ENCODE data around the gene RFTN1. TPM values are rescaled to one million over a fixed set of nuclear protein-coding genes. Genes with fewer than 3 reads are reported as not detected.

RFTN1 gene
- total and polyA plus RNA-seq, 2 donors (not counting 3 experiments of a cell fraction or from before 2014, with no cell fraction given) = 40.3 to 43.3 TPM

- no peak for FAIRE-seq
- CTCF ChIA-PET = interaction anchor here (0.8 to 4.4 kb wide), 3 partner anchors 250 to 259 kb away, joined by 3 to 27 read pairs (median 3); no protein-coding TSS in a partner anchor
Measured at GRCh38 chr3:16545413-16546185, 32.1 kb upstream of the RFTN1 start.

More at GRCh38 chr3:16545413-16546185, 32.1 kb upstream of the RFTN1 start:
- Histone ChIP-seq H3K9ac (replicated peaks; ENCODE audit: extremely low read depth, insufficient read depth, low read length) (no peak overlapping the region), H3K4me1 (ENCODE audit: control insufficient read depth, extremely low read depth, insufficient read depth, low read length) (peaks cover 5% of the 10 kb centered on the region), H3K79me2 (ENCODE audit: control insufficient read depth, insufficient read depth, low read length) (no peaks in the 10 kb centered on the region), H4K20me1 (replicated peaks; ENCODE audit: control insufficient read depth, extremely low read depth, insufficient read depth, low read length) (no peaks in the 10 kb centered on the region), H3K4me2 (ENCODE audit: insufficient read depth, low read length) (no peak overlapping the region), H3K4me3 (replicated peaks in 1 of 3; ENCODE audit: insufficient read depth in 1 of 3, low read depth in 1 of 3, low read length in 3 of 3) (no peak overlapping the region), H3K36me3 (ENCODE audit: control insufficient read depth in 2 of 2, extremely low read depth in 1 of 2, insufficient read depth in 2 of 2, low read length in 2 of 2) (no peaks in the 10 kb centered on the region), H3K27me3 (ENCODE audit: control insufficient read depth in 2 of 2, insufficient read depth in 2 of 2, low read length in 2 of 2) (peaks cover 6 to 15% of the 10 kb centered on the region in 2 experiments), H3K27ac (ENCODE audit: insufficient read depth, low read depth, low read length) (no peak overlapping the region), H3K9me1 (replicated peaks; ENCODE audit: control insufficient read depth, extremely low read depth, insufficient read depth, low read length) (no peaks in the 10 kb centered on the region), H2AFZ (ENCODE audit: low read depth, low read length) (no peak overlapping the region), H3K9me3 (replicated peaks; ENCODE audit: control insufficient read depth, insufficient read depth, low read length) (no peaks in the 10 kb centered on the region)
- TF ChIP-seq MAX (IDR thresholded peaks at IDR 0.05; ENCODE audit: insufficient read depth, insufficient read length) (no peak), FOS (IDR thresholded peaks at IDR 0.05; ENCODE audit: borderline replicate concordance, insufficient read depth, low read length) (no peak), CTCF (IDR thresholded peaks at IDR 0.05; ENCODE audit: extremely low read depth in 1 of 2, insufficient read depth in 1 of 2, low read depth in 1 of 2, low read length in 2 of 2) (no peak), GATA2 (IDR thresholded peaks at IDR 0.05; ENCODE audit: insufficient read depth, insufficient read length, low read depth, low read length) (no peak), JUN (IDR thresholded peaks at IDR 0.05; ENCODE audit: borderline replicate concordance, insufficient read depth, insufficient read length, low read depth) (no peak), MYC (IDR thresholded peaks at IDR 0.05; ENCODE audit: low read depth, low read length) (no peak), POLR2A (IDR thresholded peaks at IDR 0.05; ENCODE audit: low read depth, low read length) (no peak), EZH2 (IDR thresholded peaks at IDR 0.05; ENCODE audit: borderline replicate concordance, low read depth, low read length, severe bottlenecking) (no peak), POLR2AphosphoS5 (IDR thresholded peaks at IDR 0.05; ENCODE audit: insufficient read depth, low read depth, low read length) (no peak)
- POLR2A ChIA-PET = no interaction called here
- no peak for DNase-seq (ENCODE audit: low read depth, low spot score)
- dilution Hi-C loops (cut with MboI; ENCODE audit: extremely low pct_ligation_motif_present, low sequenced_read_pairs) (no loop called here), intact Hi-C loops (cut with micrococcal nuclease) (no loop called here)
- no TSS peak for BruUV-seq (replicated peaks)
